NB4 (cell line): ENCODE results near the gene UST.

Experiments
- DNase-seq: peaks from one replicate; pipeline ENCODE4 v3.0.0; 2010; ENCODE audit warnings: low read depth
- H3K4me3 ChIP-seq: one replicate; pipeline ENCODE4 v1.5.1; 2011; ENCODE audit warnings: mild to moderate bottlenecking, low read depth, low read length, moderate library complexity
- CTCF ChIP-seq: IDR thresholded peaks from one replicate; pipeline ENCODE4 v1.5.1; 2012; ENCODE audit warnings: low read depth, low read length
- MYC ChIP-seq: IDR thresholded peaks from 2 replicates; pipeline ENCODE4 v1.6.1; 2011; ENCODE audit warnings: low read depth, low read length
- POLR2A ChIP-seq: IDR thresholded peaks from 2 replicates; pipeline ENCODE4 v1.6.1; 2011; ENCODE audit warnings: mild to moderate bottlenecking; ENCODE audit not compliant: insufficient read length; ENCODE audit errors: extremely low read depth
- TF ChIP-seq, protein P1 (sequence below): IDR thresholded peaks from 2 replicates; pipeline ENCODE4 v1.6.1; 2011; ENCODE audit warnings: low read depth, low read length

The UST gene

GRCh38 chr6:148701375-148701774 lies 45.5 kb upstream of the UST start:
- TF ChIP-seq CTCF: no peak
- TF ChIP-seq, protein P1, sequence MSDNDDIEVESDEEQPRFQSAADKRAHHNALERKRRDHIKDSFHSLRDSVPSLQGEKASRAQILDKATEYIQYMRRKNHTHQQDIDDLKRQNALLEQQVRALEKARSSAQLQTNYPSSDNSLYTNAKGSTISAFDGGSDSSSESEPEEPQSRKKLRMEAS: no peak
- TF ChIP-seq POLR2A: no peak
- no peak for TF ChIP-seq MYC
- no peak for DNase-seq
- H3K4me3 ChIP-seq: no peak overlapping the region

GRCh38 chr6:148703900-148704299 lies 42.9 kb upstream of the UST start:
- no peak for DNase-seq
- H3K4me3 ChIP-seq: no peak overlapping the region
- TF ChIP-seq MYC: no peak

- no peak for DNase-seq
- H3K4me3 ChIP-seq: no peak overlapping the region
- TF ChIP-seq, protein P1: no peak
- TF ChIP-seq POLR2A (no peak), MYC (no peak), CTCF (no peak)
Measured at GRCh38 chr6:148704400-148705246, 42.2 kb upstream of the UST start.

DNA sequence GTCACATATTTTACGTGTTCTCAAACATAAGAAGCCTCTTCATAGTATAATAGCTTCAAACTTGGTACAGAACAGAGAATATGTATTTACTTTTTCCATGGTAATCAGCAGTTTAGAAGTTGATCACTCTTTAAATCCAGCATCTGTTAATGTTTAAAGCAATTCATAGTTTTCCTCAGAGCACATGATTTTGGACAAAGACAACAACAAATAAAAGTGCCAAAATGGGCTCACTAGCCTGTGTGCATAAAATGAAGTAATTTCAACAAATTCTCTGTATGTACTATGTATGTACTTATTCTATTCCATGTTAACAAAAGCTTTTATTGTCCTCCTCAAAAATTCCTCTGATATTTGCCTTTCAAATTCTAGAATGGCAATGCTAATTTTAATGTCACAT lies 38.1 kb upstream of the UST start:
- DNase-seq: no peak
- no peak overlapping the region for H3K4me3 ChIP-seq
- no peak for TF ChIP-seq CTCF
- no peak for TF ChIP-seq MYC
- TF ChIP-seq, protein P1: no peak
- no peak for TF ChIP-seq POLR2A

- DNase-seq: no peak
Measured at GRCh38 chr6:148709577-148709976, 37.3 kb upstream of the UST start.

DNA sequence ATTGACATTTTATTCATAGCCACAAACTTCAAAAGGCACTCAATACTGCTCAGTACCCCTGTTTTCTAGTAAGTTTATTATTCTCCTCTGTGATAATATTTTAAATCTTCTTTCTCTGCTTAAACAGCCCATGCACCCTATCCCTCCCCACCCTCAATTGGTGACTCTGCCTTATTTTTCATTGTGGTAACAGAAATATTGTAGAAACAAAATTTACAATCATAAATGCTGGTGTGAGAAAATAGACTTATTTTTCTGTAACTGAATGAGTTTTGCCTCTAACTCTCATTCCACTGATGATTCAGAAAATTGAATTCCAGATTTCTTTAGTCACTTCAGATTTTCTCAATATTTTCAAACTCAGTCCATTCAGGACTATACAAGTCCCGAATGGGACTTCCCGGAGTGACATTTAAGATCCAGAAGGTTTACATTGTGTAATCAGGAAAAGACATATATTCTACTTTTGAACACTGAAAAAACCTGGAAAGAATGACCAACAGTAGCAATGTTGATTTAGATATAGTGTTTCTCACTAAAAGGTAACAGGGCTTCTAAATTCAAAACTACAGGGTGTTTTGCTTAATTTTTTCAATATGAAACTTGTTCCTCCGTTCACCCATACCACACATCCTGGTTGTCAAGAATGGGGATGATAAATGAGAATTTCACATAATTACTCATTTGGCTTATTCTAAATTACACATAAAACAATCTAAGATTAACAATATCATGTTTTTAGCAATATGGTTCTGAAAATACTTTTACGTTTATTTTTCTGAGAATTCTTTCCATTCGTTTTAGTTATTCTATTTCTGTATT lies 34.8 kb upstream of the UST start:
- H3K4me3 ChIP-seq: no peak overlapping the region
- DNase-seq: no peak
- TF ChIP-seq CTCF (no peak), POLR2A (no peak), MYC (no peak)
- TF ChIP-seq, protein P1: no peak

More at GRCh38 chr6:148709577-148709976, 37.3 kb upstream of the UST start:
- no peak overlapping the region for H3K4me3 ChIP-seq
- no peak for TF ChIP-seq MYC
- TF ChIP-seq POLR2A: no peak
